Natural killer cell (primary cell): ENCODE data around the gene TRIM60. TPM values are rescaled to one million over a fixed set of nuclear protein-coding genes. Genes with fewer than 3 reads are reported as not detected.

Experiments used
- ATAC-seq, 3 donors: fragments of 150-1000 bp in 2 of 3; fragments of 200-7000 bp in 1 of 3; cut with Tn5 transposase; 1 replicate in 1 of 3; 2 replicates in 2 of 3; pipeline ENCODE4 v1.10.0; 2021; ENCODE audit warnings: mild to moderate bottlenecking in 2 of 3, moderate library complexity in 2 of 3
- DNase-seq, 2 donors: peaks; one replicate each; pipeline versions ENCODE4 v3.0.0 to v3.0.0-alpha.2; 2013 to 2021; ENCODE audit warnings: mixed read lengths in 1 of 2
- H3K27ac ChIP-seq: one replicate; pipeline ENCODE4 v1.5.1; 2013; ENCODE audit warnings: mild to moderate bottlenecking, low read length
- H3K27me3 ChIP-seq: one replicate; pipeline ENCODE4 v1.6.1; 2013; ENCODE audit warnings: low read length; ENCODE audit not compliant: control insufficient read depth, insufficient read depth
- H3K36me3 ChIP-seq: one replicate; pipeline ENCODE4 v1.6.1; 2013; ENCODE audit warnings: low read length; ENCODE audit not compliant: control insufficient read depth, insufficient read depth
- H3K4me1 ChIP-seq: one replicate; pipeline ENCODE4 v1.6.1; 2013; ENCODE audit warnings: low read length; ENCODE audit not compliant: control insufficient read depth, insufficient read depth
- H3K4me3 ChIP-seq: one replicate; pipeline ENCODE4 v1.5.1; 2013; ENCODE audit warnings: low read length
- H3K9me3 ChIP-seq: one replicate; pipeline ENCODE4 v1.6.1; 2013; ENCODE audit warnings: low read length; ENCODE audit not compliant: control insufficient read depth, insufficient read depth
- H3K27ac Mint-ChIP-seq, 2 donors: one replicate each; pipeline ENCODE4 v1.8.0; 2022; ENCODE audit warnings: mild to moderate bottlenecking in 2 of 2, mixed read lengths in 2 of 2, moderate library complexity in 1 of 2
- H3K27me3 Mint-ChIP-seq, 2 donors: one replicate each; pipeline ENCODE4 v1.8.0; 2022; ENCODE audit warnings: low read depth in 2 of 2, mixed read lengths in 2 of 2
- H3K36me3 Mint-ChIP-seq: one replicate; pipeline ENCODE4 v1.8.0; 2022; ENCODE audit warnings: mixed read lengths
- H3K4me1 Mint-ChIP-seq, 2 donors: one replicate each; pipeline ENCODE4 v1.8.0; 2022; ENCODE audit warnings: mixed read lengths in 2 of 2
- H3K4me3 Mint-ChIP-seq: one replicate; pipeline ENCODE4 v1.8.0; 2022; ENCODE audit warnings: mild to moderate bottlenecking, moderate library complexity, mixed read lengths
- H3K9me3 Mint-ChIP-seq, 2 donors: one replicate each; pipeline ENCODE4 v1.8.0; 2022; ENCODE audit warnings: mixed read lengths in 2 of 2
- CTCF ChIP-seq: fragments of 200-600 bp; IDR thresholded peaks from one replicate; pipeline ENCODE4 v1.8.0; 2022; ENCODE audit warnings: antibody characterized with exemption
- WGBS: methylation state at CpG from one replicate; pipeline ENCODE4 v1.1.7; 2013; ENCODE audit warnings: missing lambda C conversion rate; ENCODE audit not compliant: insufficient coverage; 5-methylcytosine and 5-hydroxymethylcytosine counted together
- intact Hi-C: fragments of 100-400 bp; cut with micrococcal nuclease; formaldehyde crosslinking; loops from one replicate; pipeline ENCODE4 v1.14.2; 2022
- total RNA-seq, 4 donors: library from RNA; stranded (reverse); fragments of 120-200 nt in 1 of 4; gene quantifications; one replicate each; pipeline versions ENCODE4 v1.2.3 to v1.2.4, GENCODE V29; 2013 to 2022

Gene TRIM60
- total RNA-seq, 3 donors from 2014 or later (not counting 1 experiment from before 2014, with no cell fraction given) = not detected

GRCh38 chr4:165005352-165005925 is 26.4 kb upstream of the TRIM60 start:
- Histone ChIP-seq H3K27me3 (no peaks in the 10 kb centered on the region), H3K4me3 (no peak overlapping the region), H3K4me1 (no peaks in the 10 kb centered on the region), H3K36me3 (no peaks in the 10 kb centered on the region), H3K9me3 (no peaks in the 10 kb centered on the region), H3K27ac (no peak overlapping the region)
- ATAC-seq (no peak), DNase-seq (no peak)
- Mint-ChIP-seq H3K4me3 (no peak overlapping the region), H3K27ac (no peak overlapping the region), H3K9me3 (no peaks in the 10 kb centered on the region), H3K36me3 (no peaks in the 10 kb centered on the region), H3K4me1 (no peaks in the 10 kb centered on the region), H3K27me3 (peaks cover 7 to 16% of the 10 kb centered on the region in 2 donors)
- no peak for TF ChIP-seq CTCF
- WGBS = 73% methylated on average over 6 of the region's 6 CpGs
- intact Hi-C loops = no loop called here

DNA sequence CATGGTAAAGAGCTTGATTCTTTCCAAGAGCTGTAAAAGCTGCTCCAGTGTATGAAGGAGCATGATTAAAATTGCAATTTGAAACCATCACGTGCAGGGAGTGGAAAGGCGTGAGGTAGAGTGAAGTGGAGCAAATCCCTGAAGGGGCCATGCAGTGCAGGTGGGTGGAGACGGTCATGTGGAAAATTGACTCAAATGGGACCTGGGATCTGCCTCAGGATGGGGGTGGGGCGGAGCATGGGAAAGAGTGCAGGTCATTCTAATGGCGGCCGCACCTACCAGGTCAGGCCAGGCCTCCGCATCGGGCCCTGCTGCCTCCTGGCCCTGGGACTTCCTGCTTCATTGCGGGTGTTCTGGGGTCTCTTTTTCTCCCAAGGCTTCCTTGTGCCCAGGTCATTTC is 25.3 kb upstream of the TRIM60 start:
- H3K4me1 ChIP-seq = no peaks in the 10 kb centered on the region
- no peak overlapping the region for H3K4me3 ChIP-seq
- no peaks in the 10 kb centered on the region for H3K9me3 ChIP-seq
- no peak for TF ChIP-seq CTCF
- H3K4me1 Mint-ChIP-seq = no peaks in the 10 kb centered on the region
- H3K4me3 Mint-ChIP-seq = no peak overlapping the region
- H3K36me3 ChIP-seq = no peaks in the 10 kb centered on the region
- DNase-seq (no peak), ATAC-seq (no peak)
- intact Hi-C loops = no loop called here
- no peaks in the 10 kb centered on the region for H3K27me3 ChIP-seq
- WGBS = 90% methylated on average over 9 of the region's 9 CpGs
- H3K9me3 Mint-ChIP-seq = no peaks in the 10 kb centered on the region
- peaks cover 7 to 16% of the 10 kb centered on the region in 2 donors for H3K27me3 Mint-ChIP-seq
- no peak overlapping the region for H3K27ac ChIP-seq
- H3K27ac Mint-ChIP-seq = no peak overlapping the region
- H3K36me3 Mint-ChIP-seq = no peaks in the 10 kb centered on the region

DNA sequence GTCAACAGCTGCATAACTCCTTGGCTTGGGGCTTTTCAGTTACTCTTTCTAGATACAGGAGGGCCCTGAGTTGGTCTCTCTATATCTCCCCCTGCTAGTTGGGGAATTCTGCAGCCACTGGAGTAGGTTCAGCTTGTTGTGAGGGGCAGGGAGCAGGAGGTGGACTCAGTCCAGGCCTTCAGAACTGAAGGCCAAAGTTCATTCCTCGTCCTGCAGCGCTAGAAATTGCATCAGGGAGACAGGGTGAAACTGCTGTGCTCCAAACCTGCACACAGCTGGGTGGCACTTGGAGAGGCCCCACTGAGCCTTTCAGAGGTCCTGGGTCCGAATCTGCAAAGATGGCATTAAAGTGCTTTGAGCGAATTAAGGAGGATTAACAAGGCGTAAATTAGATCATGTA is 24.9 kb upstream of the TRIM60 start:
- Histone ChIP-seq H3K27me3 (no peaks in the 10 kb centered on the region), H3K4me3 (no peak overlapping the region), H3K4me1 (no peaks in the 10 kb centered on the region), H3K9me3 (no peaks in the 10 kb centered on the region), H3K27ac (no peak overlapping the region), H3K36me3 (no peaks in the 10 kb centered on the region)
- Mint-ChIP-seq H3K4me1 (no peaks in the 10 kb centered on the region), H3K36me3 (no peaks in the 10 kb centered on the region), H3K9me3 (no peaks in the 10 kb centered on the region), H3K27ac (no peak overlapping the region), H3K27me3 (peaks cover 7 to 16% of the 10 kb centered on the region in 2 donors), H3K4me3 (no peak overlapping the region)
- TF ChIP-seq CTCF = no peak
- whole genome bisulfite sequencing = 88% methylated on average over 5 of the region's 5 CpGs
- no peak for DNase-seq
- ATAC-seq = no peak
- intact Hi-C loops = no loop called here
